CD14-positive monocyte (primary cell): ENCODE results near the gene SMTNL1. TPM values are rescaled to one million over a fixed set of nuclear protein-coding genes. Genes with fewer than 3 reads are reported as not detected.

ENCODE experiments used
- DNase-seq, 3 donors: peaks; one replicate each; pipeline ENCODE4 v3.0.0-alpha.2; 2011 to 2022
- H2AFZ ChIP-seq: 2 replicates; pipeline ENCODE4 v1.6.0; 2012; ENCODE audit warnings: mild to moderate bottlenecking, low read depth, low read length, inconsistent platforms; ENCODE audit not compliant: insufficient read depth, poor library complexity, severe bottlenecking
- H3K27ac ChIP-seq, 2 donors: 1 replicate in 1 of 2; 2 replicates in 1 of 2; pipeline ENCODE4 v1.5.1; 2012 to 2013; ENCODE audit warnings: low read length in 2 of 2, control low read depth in 1 of 2, inconsistent platforms in 1 of 2, low read depth in 1 of 2, mild to moderate bottlenecking in 1 of 2
- H3K27me3 ChIP-seq, 2 donors: one replicate each; pipeline versions ENCODE4 v1.6.0 to v1.6.1; 2011 to 2013; ENCODE audit warnings: low read length in 2 of 2; ENCODE audit not compliant: control insufficient read depth in 2 of 2, insufficient read depth in 2 of 2
- H3K36me3 ChIP-seq, 2 donors: replicated peaks in 1 of 2; 1 replicate in 1 of 2; 2 replicates in 1 of 2; pipeline versions ENCODE4 v1.5.1 to v1.6.1; 2012 to 2013; ENCODE audit warnings: low read length in 2 of 2, control low read depth in 1 of 2, inconsistent platforms in 1 of 2, mild to moderate bottlenecking in 1 of 2; ENCODE audit not compliant: insufficient read depth in 2 of 2, control insufficient read depth in 1 of 2
- H3K4me1 ChIP-seq, 2 donors: 1 replicate in 1 of 2; 2 replicates in 1 of 2; pipeline versions ENCODE4 v1.5.1 to v1.6.1; 2012 to 2013; ENCODE audit warnings: low read length in 2 of 2, control low read depth in 1 of 2, inconsistent platforms in 1 of 2, mild to moderate bottlenecking in 1 of 2, moderate library complexity in 1 of 2; ENCODE audit not compliant: insufficient read depth in 2 of 2, control insufficient read depth in 1 of 2
- H3K4me2 ChIP-seq: replicated peaks from 2 replicates; pipeline ENCODE3; 2012; ENCODE audit warnings: low read length, moderate library complexity, mild to moderate bottlenecking; ENCODE audit not compliant: poor library complexity, severe bottlenecking; ENCODE audit errors: extremely low read depth
- H3K4me3 ChIP-seq, 3 experiments: fragments of 200-600 bp in 1 of 3; sonication (generic) in 1 of 3; replicated peaks in 1 of 3; 1 replicate in 2 of 3; 2 replicates in 1 of 3; pipeline ENCODE4 v1.5.1; 2011 to 2013; ENCODE audit warnings: low read length in 3 of 3, mild to moderate bottlenecking in 3 of 3, control low read depth in 2 of 3, low read depth in 2 of 3, inconsistent platforms in 1 of 3, moderate library complexity in 1 of 3
- H3K79me2 ChIP-seq: 2 replicates; pipeline ENCODE4 v1.6.0; 2012; ENCODE audit warnings: mild to moderate bottlenecking, control low read depth, inconsistent platforms, low read length, moderate library complexity; ENCODE audit not compliant: insufficient read depth
- H3K9ac ChIP-seq: 2 replicates; pipeline ENCODE4 v1.6.0; 2017; ENCODE audit warnings: low read length, mild to moderate bottlenecking; ENCODE audit not compliant: insufficient read depth, poor library complexity, severe bottlenecking
- H3K9me3 ChIP-seq, 2 donors: replicated peaks in 1 of 2; 1 replicate in 1 of 2; 2 replicates in 1 of 2; pipeline versions ENCODE4 v1.5.1 to v1.6.1; 2012 to 2013; ENCODE audit warnings: low read length in 2 of 2, control low read depth in 1 of 2; ENCODE audit not compliant: control insufficient read depth in 1 of 2, insufficient read depth in 1 of 2
- H4K20me1 ChIP-seq: 2 replicates; pipeline ENCODE4 v1.6.0; 2012; ENCODE audit warnings: mild to moderate bottlenecking, low read length, control low read depth, moderate library complexity; ENCODE audit not compliant: insufficient read depth
- H3K27ac Mint-ChIP-seq, 7 donors: one replicate each; pipeline ENCODE4 v1.8.0; 2020; ENCODE audit warnings: mild to moderate bottlenecking in 7 of 7, mixed read lengths in 7 of 7, moderate library complexity in 6 of 7, inconsistent platforms in 2 of 7
- H3K27me3 Mint-ChIP-seq, 3 donors: one replicate each; pipeline ENCODE4 v1.8.0; 2021 to 2022; ENCODE audit warnings: low read depth in 3 of 3, mild to moderate bottlenecking in 3 of 3, mixed read lengths in 3 of 3, moderate library complexity in 3 of 3, inconsistent platforms in 1 of 3
- H3K36me3 Mint-ChIP-seq, 2 donors: one replicate each; pipeline ENCODE4 v1.8.0; 2020; ENCODE audit warnings: mixed read lengths in 2 of 2, inconsistent platforms in 1 of 2, mild to moderate bottlenecking in 1 of 2
- H3K4me1 Mint-ChIP-seq: one replicate; pipeline ENCODE4 v1.8.0; 2020; ENCODE audit warnings: mild to moderate bottlenecking, mixed read lengths
- H3K4me3 Mint-ChIP-seq, 2 donors: one replicate each; pipeline ENCODE4 v1.8.0; 2020; ENCODE audit warnings: mild to moderate bottlenecking in 2 of 2, mixed read lengths in 2 of 2, moderate library complexity in 1 of 2
- H3K9me3 Mint-ChIP-seq, 7 donors: one replicate each; pipeline ENCODE4 v1.8.0; 2020 to 2022; ENCODE audit warnings: mixed read lengths in 7 of 7, mild to moderate bottlenecking in 6 of 7, moderate library complexity in 6 of 7, inconsistent platforms in 2 of 7
- WGBS: methylation state at CpG from one replicate; pipeline ENCODE4 v1.1.5; 2013; ENCODE audit warnings: missing lambda C conversion rate; ENCODE audit not compliant: insufficient coverage; 5-methylcytosine and 5-hydroxymethylcytosine counted together
- intact Hi-C, 2 donors: fragments of 100-400 bp; cut with micrococcal nuclease; formaldehyde crosslinking; loops; one replicate each; pipeline versions ENCODE4 v1.15.0 to v1.15.1; 2023
- polyA plus RNA-seq, 3 donors: library from polyadenylated mRNA; depleted of rRNA in 1 of 3; unstranded in 2 of 3; stranded (reverse) in 1 of 3; fragments of 300-500 nt in 2 of 3; fragments of >200 nt in 1 of 3; fragmentation: Illumina TruSeq in 2 of 3; gene quantifications; 1 replicate in 2 of 3; 2 replicates in 1 of 3; pipeline ENCODE4 v1.2.3, GENCODE V29; 2012 to 2021
- TF ChIP-seq, protein P1 (sequence below): fragments of 200-600 bp; IDR thresholded peaks from one replicate; pipeline ENCODE4 v1.8.0; 2022; ENCODE audit warnings: antibody characterized with exemption, mild to moderate bottlenecking

SMTNL1 gene
- polyA plus RNA-seq, 3 donors: not detected

DNA sequence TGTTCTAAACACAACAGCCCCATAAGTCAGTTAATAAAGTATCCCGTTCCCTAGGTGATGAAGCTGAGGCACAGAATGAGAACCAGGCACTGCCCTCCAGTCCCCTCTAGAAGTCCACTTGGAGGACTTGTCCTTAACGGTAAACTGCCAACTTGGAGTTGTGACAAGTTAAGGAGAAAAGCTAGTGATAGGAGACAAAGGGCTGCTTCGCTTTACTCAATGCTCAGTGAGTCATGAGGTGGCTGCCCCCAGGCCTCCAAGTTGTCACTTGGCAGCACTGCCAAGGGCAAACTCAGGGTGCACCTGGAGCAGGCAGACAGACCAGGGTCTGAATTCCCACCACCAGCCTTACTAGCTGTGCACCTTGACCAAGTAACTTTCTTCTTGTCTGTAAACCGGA lies 35.4 kb upstream of the SMTNL1 start:
- Mint-ChIP-seq H3K36me3 (peaks cover 18 to 46% of the 10 kb centered on the region in 2 donors), H3K4me3 (no peak overlapping the region), H3K27me3 (no peaks in the 10 kb centered on the region), H3K27ac (peak overlapping the region in 2 of 7 donors; percentile 21 to 40), H3K9me3 (no peaks in the 10 kb centered on the region), H3K4me1 (peaks cover 8% of the 10 kb centered on the region)
- peaks cover 4 to 10% of the 10 kb centered on the region in 2 donors for H3K4me1 ChIP-seq
- whole genome bisulfite sequencing: 100% methylated on average over 2 of the region's 4 CpGs
- intact Hi-C loops: no loop called here
- no peak overlapping the region for H3K4me2 ChIP-seq
- H3K9me3 ChIP-seq: no peaks in the 10 kb centered on the region
- H3K9ac ChIP-seq: no peak overlapping the region
- DNase-seq: no peak
- no peak overlapping the region for H3K27ac ChIP-seq
- TF ChIP-seq, protein P1, sequence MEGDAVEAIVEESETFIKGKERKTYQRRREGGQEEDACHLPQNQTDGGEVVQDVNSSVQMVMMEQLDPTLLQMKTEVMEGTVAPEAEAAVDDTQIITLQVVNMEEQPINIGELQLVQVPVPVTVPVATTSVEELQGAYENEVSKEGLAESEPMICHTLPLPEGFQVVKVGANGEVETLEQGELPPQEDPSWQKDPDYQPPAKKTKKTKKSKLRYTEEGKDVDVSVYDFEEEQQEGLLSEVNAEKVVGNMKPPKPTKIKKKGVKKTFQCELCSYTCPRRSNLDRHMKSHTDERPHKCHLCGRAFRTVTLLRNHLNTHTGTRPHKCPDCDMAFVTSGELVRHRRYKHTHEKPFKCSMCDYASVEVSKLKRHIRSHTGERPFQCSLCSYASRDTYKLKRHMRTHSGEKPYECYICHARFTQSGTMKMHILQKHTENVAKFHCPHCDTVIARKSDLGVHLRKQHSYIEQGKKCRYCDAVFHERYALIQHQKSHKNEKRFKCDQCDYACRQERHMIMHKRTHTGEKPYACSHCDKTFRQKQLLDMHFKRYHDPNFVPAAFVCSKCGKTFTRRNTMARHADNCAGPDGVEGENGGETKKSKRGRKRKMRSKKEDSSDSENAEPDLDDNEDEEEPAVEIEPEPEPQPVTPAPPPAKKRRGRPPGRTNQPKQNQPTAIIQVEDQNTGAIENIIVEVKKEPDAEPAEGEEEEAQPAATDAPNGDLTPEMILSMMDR: no peak
- H2AFZ ChIP-seq: no peak overlapping the region
- peaks cover 12% of the 10 kb centered on the region for H3K79me2 ChIP-seq
- H4K20me1 ChIP-seq: no peaks in the 10 kb centered on the region
- H3K27me3 ChIP-seq: no peaks in the 10 kb centered on the region
- no peak overlapping the region for H3K4me3 ChIP-seq
- peaks cover 14 to 28% of the 10 kb centered on the region in 2 donors for H3K36me3 ChIP-seq

DNA sequence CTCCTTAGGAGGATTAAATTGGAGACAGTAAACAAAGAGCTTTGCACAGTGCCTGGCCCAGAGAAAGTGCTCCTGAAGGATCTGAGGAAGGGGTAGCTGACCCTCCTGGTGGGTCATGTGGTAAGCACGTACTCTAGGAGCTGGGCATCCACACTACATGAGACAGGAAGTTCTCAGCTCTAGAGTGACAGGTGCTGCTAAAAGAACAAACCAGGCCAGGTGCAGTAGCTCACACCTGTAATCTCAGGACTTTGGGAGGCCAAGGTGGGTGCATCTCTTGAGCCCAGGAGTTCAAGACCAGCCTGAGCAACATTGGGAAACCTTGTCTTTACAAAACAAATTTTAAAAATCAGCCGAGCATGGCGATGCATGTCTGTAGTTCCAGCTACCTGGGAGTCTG lies 35.0 kb upstream of the SMTNL1 start:
- no peak overlapping the region for H3K4me3 Mint-ChIP-seq
- H3K4me1 Mint-ChIP-seq: peaks cover 8% of the 10 kb centered on the region

More for the DNA sequence above, 35.0 kb upstream of the SMTNL1 start:
- no peak overlapping the region for H3K27ac ChIP-seq
- no peak overlapping the region for H3K4me2 ChIP-seq
- no peaks in the 10 kb centered on the region for H3K27me3 Mint-ChIP-seq
- DNase-seq: no peak
- no peak overlapping the region for H3K9ac ChIP-seq
- H3K4me1 ChIP-seq: peaks cover 4 to 10% of the 10 kb centered on the region in 2 donors
- TF ChIP-seq, protein P1: no peak
- H3K27ac Mint-ChIP-seq: peak overlapping the region in 2 of 7 donors; percentile 21 to 26
- H3K27me3 ChIP-seq: no peaks in the 10 kb centered on the region
- H3K9me3 Mint-ChIP-seq: no peaks in the 10 kb centered on the region
- H2AFZ ChIP-seq: no peak overlapping the region
- peaks cover 17 to 42% of the 10 kb centered on the region in 2 donors for H3K36me3 Mint-ChIP-seq
- H3K4me3 ChIP-seq: no peak overlapping the region
- H3K9me3 ChIP-seq: no peaks in the 10 kb centered on the region
- 100% methylated on average over 1 of the region's 3 CpGs for WGBS
- H4K20me1 ChIP-seq: no peaks in the 10 kb centered on the region
- peaks cover 14 to 24% of the 10 kb centered on the region in 2 donors for H3K36me3 ChIP-seq
- H3K79me2 ChIP-seq: peaks cover 12% of the 10 kb centered on the region
- intact Hi-C loops: no loop called here
